Naive B cell (primary cell): Measurements from ENCODE around the gene BID. TPM values are rescaled to one million over a fixed set of nuclear protein-coding genes. Genes with fewer than 3 reads are reported as not detected.

Experiments
- ATAC-seq, 2 donors: fragments of 150-1000 bp; cut with Tn5 transposase; 2 replicates each; pipeline ENCODE4 v1.10.0; 2021; ENCODE audit warnings: low read depth in 2 of 2, mild to moderate bottlenecking in 2 of 2, moderate library complexity in 2 of 2
- DNase-seq: peaks from one replicate; pipeline ENCODE4 v3.0.0; 2022
- H3K27ac Mint-ChIP-seq, 6 donors: one replicate each; pipeline ENCODE4 v1.8.0; 2020 to 2022; ENCODE audit warnings: mild to moderate bottlenecking in 6 of 6, mixed read lengths in 6 of 6, moderate library complexity in 5 of 6, inconsistent platforms in 2 of 6
- H3K27me3 Mint-ChIP-seq, 3 donors: one replicate each; pipeline ENCODE4 v1.8.0; 2021 to 2022; ENCODE audit warnings: mixed read lengths in 3 of 3, mild to moderate bottlenecking in 1 of 3
- H3K36me3 Mint-ChIP-seq, 2 donors: one replicate each; pipeline ENCODE4 v1.8.0; 2020 to 2022; ENCODE audit warnings: mixed read lengths in 2 of 2, inconsistent platforms in 1 of 2, mild to moderate bottlenecking in 1 of 2
- H3K4me1 Mint-ChIP-seq, 3 donors: one replicate each; pipeline ENCODE4 v1.8.0; 2020 to 2022; ENCODE audit warnings: mixed read lengths in 3 of 3, inconsistent platforms in 1 of 3, mild to moderate bottlenecking in 1 of 3, moderate library complexity in 1 of 3
- H3K4me3 Mint-ChIP-seq, 8 donors: one replicate each; pipeline ENCODE4 v1.8.0; 2020 to 2022; ENCODE audit warnings: mild to moderate bottlenecking in 8 of 8, mixed read lengths in 8 of 8, moderate library complexity in 8 of 8, inconsistent platforms in 2 of 8
- H3K9me3 Mint-ChIP-seq, 7 donors: one replicate each; pipeline ENCODE4 v1.8.0; 2020 to 2022; ENCODE audit warnings: mixed read lengths in 7 of 7, mild to moderate bottlenecking in 5 of 7, inconsistent platforms in 2 of 7, moderate library complexity in 1 of 7
- polyA plus RNA-seq, 6 donors: library from polyadenylated mRNA; unstranded; fragments of 300-500 nt; fragmentation: Illumina TruSeq; gene quantifications; one replicate each; pipeline ENCODE4 v1.2.3, GENCODE V29; 2021; ENCODE audit warnings: low read depth in 6 of 6

Gene BID
- polyA plus RNA-seq, 6 donors from 2014 or later, result 18.2 to 29.9 (median 23.1) TPM

GRCh38 chr22:17743661-17744411 lies 30.4 kb downstream of the BID start:
- H3K4me3 Mint-ChIP-seq, result no peak overlapping the region
- H3K36me3 Mint-ChIP-seq, result peaks cover 0 to 7% of the 10 kb centered on the region in 2 donors
- ATAC-seq (no peak), DNase-seq (no peak)
- H3K4me1 Mint-ChIP-seq, result peaks cover 0 to 6% (median 0%) of the 10 kb centered on the region in 3 donors
- H3K27me3 Mint-ChIP-seq, result no peaks in the 10 kb centered on the region
- no peaks in the 10 kb centered on the region for H3K9me3 Mint-ChIP-seq
- peak overlapping the region in 2 of 6 donors; percentile 1 to 61 for H3K27ac Mint-ChIP-seq

- H3K27ac Mint-ChIP-seq, result peak overlapping the region in 4 of 6 donors; percentile 26 to 88 (median 56)
- ATAC-seq (peak; percentile 94 to 96), DNase-seq (peak; percentile 66)
- peaks cover 0 to 6% (median 0%) of the 10 kb centered on the region in 3 donors for H3K4me1 Mint-ChIP-seq
- no peaks in the 10 kb centered on the region for H3K9me3 Mint-ChIP-seq
- no peak overlapping the region for H3K4me3 Mint-ChIP-seq
- no peaks in the 10 kb centered on the region for H3K27me3 Mint-ChIP-seq
- peaks cover 0 to 7% of the 10 kb centered on the region in 2 donors for H3K36me3 Mint-ChIP-seq
Measured at GRCh38 chr22:17742527-17742902, 31.8 kb downstream of the BID start.

GRCh38 chr22:17741866-17742526 lies 32.3 kb downstream of the BID start:
- peaks cover 0 to 7% of the 10 kb centered on the region in 2 donors for H3K36me3 Mint-ChIP-seq
- no peak for ATAC-seq
- H3K4me3 Mint-ChIP-seq, result no peak overlapping the region
- DNase-seq, result no peak
- no peaks in the 10 kb centered on the region for H3K27me3 Mint-ChIP-seq
- no peaks in the 10 kb centered on the region for H3K9me3 Mint-ChIP-seq
- peaks cover 0 to 6% (median 0%) of the 10 kb centered on the region in 3 donors for H3K4me1 Mint-ChIP-seq
- H3K27ac Mint-ChIP-seq, result peak overlapping the region in 5 of 6 donors; percentile 47 to 88 (median 87)

- ATAC-seq (no peak), DNase-seq (no peak)
- H3K4me1 Mint-ChIP-seq, result peaks cover 0 to 3% (median 0%) of the 10 kb centered on the region in 3 donors
- peak overlapping the region in 1 of 6 donors; percentile 83 for H3K27ac Mint-ChIP-seq
- no peaks in the 10 kb centered on the region for H3K9me3 Mint-ChIP-seq
- H3K4me3 Mint-ChIP-seq, result no peak overlapping the region
- H3K27me3 Mint-ChIP-seq, result no peaks in the 10 kb centered on the region
- H3K36me3 Mint-ChIP-seq, result no peaks in the 10 kb centered on the region
Measured at GRCh38 chr22:17739196-17739975, 34.9 kb downstream of the BID start.

GRCh38 chr22:17738386-17739128 lies 35.7 kb downstream of the BID start:
- Mint-ChIP-seq H3K9me3 (no peaks in the 10 kb centered on the region), H3K4me1 (peaks cover 0 to 3% (median 0%) of the 10 kb centered on the region in 3 donors), H3K27ac (peak overlapping the region in 3 of 6 donors; percentile 42 to 86 (median 63)), H3K27me3 (no peaks in the 10 kb centered on the region), H3K4me3 (no peak overlapping the region), H3K36me3 (peaks cover 0 to 4% of the 10 kb centered on the region in 2 donors)
- ATAC-seq (no peak), DNase-seq (no peak)

- Mint-ChIP-seq H3K27me3 (no peaks in the 10 kb centered on the region), H3K4me1 (no peaks in the 10 kb centered on the region), H3K9me3 (no peaks in the 10 kb centered on the region), H3K36me3 (peaks cover 10 to 13% of the 10 kb centered on the region in 2 donors), H3K4me3 (no peak overlapping the region), H3K27ac (peak overlapping the region in 3 of 6 donors; percentile 30 to 82 (median 38))
- DNase-seq (no peak), ATAC-seq (no peak)
Measured at GRCh38 chr22:17734187-17734586, 40.1 kb downstream of the BID start.

GRCh38 chr22:17733466-17733865 lies 40.8 kb downstream of the BID start:
- DNase-seq (no peak), ATAC-seq (no peak)
- H3K9me3 Mint-ChIP-seq, result no peaks in the 10 kb centered on the region
- no peaks in the 10 kb centered on the region for H3K27me3 Mint-ChIP-seq
- H3K27ac Mint-ChIP-seq, result peak overlapping the region in 5 of 6 donors; percentile 0 to 85 (median 10)
- H3K4me1 Mint-ChIP-seq, result no peaks in the 10 kb centered on the region
- H3K36me3 Mint-ChIP-seq, result peaks cover 10 to 13% of the 10 kb centered on the region in 2 donors
- no peak overlapping the region for H3K4me3 Mint-ChIP-seq

- Mint-ChIP-seq H3K4me3 (no peak overlapping the region), H3K27me3 (no peaks in the 10 kb centered on the region), H3K36me3 (peaks cover 10 to 14% of the 10 kb centered on the region in 2 donors), H3K4me1 (no peaks in the 10 kb centered on the region), H3K9me3 (no peaks in the 10 kb centered on the region), H3K27ac (peak overlapping the region in 3 of 6 donors; percentile 26 to 60 (median 52))
- ATAC-seq (no peak), DNase-seq (no peak)
Measured at GRCh38 chr22:17732251-17732854, 41.9 kb downstream of the BID start.

- ATAC-seq, result no peak
- peaks cover 2 to 7% (median 5%) of the 10 kb centered on the region in 3 donors for H3K4me1 Mint-ChIP-seq
- no peaks in the 10 kb centered on the region for H3K27me3 Mint-ChIP-seq
- H3K36me3 Mint-ChIP-seq, result peaks cover 20 to 24% of the 10 kb centered on the region in 2 donors
- H3K27ac Mint-ChIP-seq, result peak overlapping the region in 2 of 6 donors; percentile 47 to 70
- no peak overlapping the region for H3K4me3 Mint-ChIP-seq
- H3K9me3 Mint-ChIP-seq, result no peaks in the 10 kb centered on the region
- DNase-seq, result no peak
Measured at GRCh38 chr22:17729561-17729960, 44.7 kb downstream of the BID start.

GRCh38 chr22:17728786-17729185 lies 45.5 kb downstream of the BID start:
- Mint-ChIP-seq H3K27me3 (no peaks in the 10 kb centered on the region), H3K27ac (no peak overlapping the region), H3K36me3 (peaks cover 20 to 23% of the 10 kb centered on the region in 2 donors), H3K9me3 (no peaks in the 10 kb centered on the region), H3K4me3 (no peak overlapping the region), H3K4me1 (peaks cover 5 to 13% (median 6%) of the 10 kb centered on the region in 3 donors)
- DNase-seq (no peak), ATAC-seq (no peak)

GRCh38 chr22:17726928-17727897 lies 47.1 kb downstream of the BID start:
- ATAC-seq (no peak), DNase-seq (no peak)
- H3K27ac Mint-ChIP-seq, result peak overlapping the region in 5 of 6 donors; percentile 6 to 84 (median 15)
- H3K4me3 Mint-ChIP-seq, result no peak overlapping the region
- no peaks in the 10 kb centered on the region for H3K27me3 Mint-ChIP-seq
- no peaks in the 10 kb centered on the region for H3K9me3 Mint-ChIP-seq
- peaks cover 11 to 22% (median 12%) of the 10 kb centered on the region in 3 donors for H3K4me1 Mint-ChIP-seq
- H3K36me3 Mint-ChIP-seq, result peaks cover 11 to 13% of the 10 kb centered on the region in 2 donors
